ENCODE data around the gene CANT1.

- TF ChIP-seq GATA2 (IDR thresholded peaks at IDR 0.05; ENCODE audit: low read depth, low read length), result no peak
- no peak for TF ChIP-seq GATA3 (IDR thresholded peaks at IDR 0.05; ENCODE audit: low read depth, low read length)
Observed at GRCh38 chr17:78997231-78997741, 12.3 kb downstream of the CANT1 start.
